Transverse colon (tissue), 4 donors: ENCODE measurements around the gene NR1H3. TPM values are rescaled to one million over a fixed set of nuclear protein-coding genes. Genes with fewer than 3 reads are reported as not detected.
"Not testable (repeated sequence)": the region's sequence is repeated elsewhere in the genome, so short reads cannot be mapped to it uniquely, and the experiment has no call there.

Experiments
- DNase-seq: peaks from one replicate; pipeline ENCODE4 v3.0.0-alpha.2; 2019
- H3K27ac ChIP-seq, 4 donors: fragments of 200-600 bp; sonication (generic); 2 replicates each; pipeline ENCODE4 v1.5.1; 2016 to 2018; ENCODE audit warnings: inconsistent platforms in 4 of 4
- H3K27me3 ChIP-seq: fragments of 200-600 bp; sonication (generic); 2 replicates; pipeline ENCODE4 v1.5.1; 2017; ENCODE audit warnings: inconsistent platforms
- H3K36me3 ChIP-seq, 4 donors: fragments of 200-600 bp; sonication (generic); 2 replicates each; pipeline ENCODE4 v1.5.1; 2017 to 2019; ENCODE audit warnings: inconsistent platforms in 4 of 4
- H3K4me1 ChIP-seq, 4 donors: fragments of 200-600 bp; sonication (generic); 2 replicates each; pipeline ENCODE4 v1.5.1; 2017 to 2020; ENCODE audit warnings: inconsistent platforms in 4 of 4
- H3K4me3 ChIP-seq, 4 donors: fragments of 200-600 bp; sonication (generic); 1 replicate in 1 of 4; 2 replicates in 3 of 4; pipeline versions ENCODE4 v1.5.1 to v1.6.1; 2017 to 2019; ENCODE audit warnings: inconsistent platforms in 4 of 4
- H3K9me3 ChIP-seq, 2 donors: fragments of 200-600 bp; sonication (generic); 2 replicates each; pipeline ENCODE4 v1.5.1; 2017 to 2019; ENCODE audit warnings: inconsistent platforms in 2 of 2
- EP300 ChIP-seq: sonication (generic); formaldehyde crosslinking; IDR thresholded peaks from one replicate; pipeline ENCODE4 v1.6.1; 2017; ENCODE audit warnings: antibody characterized with exemption, low read depth
- POLR2A ChIP-seq: fragments of 450-650 bp; IDR thresholded peaks from one replicate; pipeline ENCODE4 v1.6.1; 2016; ENCODE audit warnings: antibody characterized with exemption, mild to moderate bottlenecking, moderate library complexity
- POLR2AphosphoS5 ChIP-seq, 3 donors: sonication (generic); formaldehyde crosslinking; IDR thresholded peaks; one replicate each; pipeline ENCODE4 v1.6.1; 2016; ENCODE audit warnings: antibody characterized with exemption in 3 of 3
- WGBS, 2 donors: methylation state at CpG; one replicate each; pipeline ENCODE4 v1.1.5; 2018; ENCODE audit warnings: low coverage in 1 of 2; 5-methylcytosine and 5-hydroxymethylcytosine counted together
- in situ Hi-C, 4 donors: fragments of 200-750 bp; cut with MboI; loops; one replicate each; pipeline versions ENCODE4 v1.15.0 to v1.15.1; 2017; ENCODE audit warnings: low sequenced_read_pairs in 3 of 4, low pct_ligation_motif_present in 1 of 4, low pct_unique_long_range_greater_than_20kb in 1 of 4
- intact Hi-C: fragments of 100-400 bp; cut with DNase I; formaldehyde crosslinking; loops from one replicate; pipeline ENCODE4 v1.15.1; 2023; ENCODE audit warnings: low total_unique reads
- total RNA-seq, 4 donors: library from RNA; depleted of rRNA; stranded (reverse); fragments of >200 nt; gene quantifications; one replicate each; pipeline ENCODE4 v1.1.0, GENCODE V29; 2016
- TF ChIP-seq, protein P1 (sequence below), 5 experiments: fragments of 200-600 bp in 3 of 5; fragments of 450-650 bp in 2 of 5; sonication (generic) in 3 of 5; IDR thresholded peaks; 1 replicate in 2 of 5; 2 replicates in 3 of 5; pipeline ENCODE4 v1.5.1; 2016 to 2017; ENCODE audit warnings: antibody characterized with exemption in 5 of 5, inconsistent platforms in 3 of 5, mild to moderate bottlenecking in 2 of 5, moderate library complexity in 1 of 5

The NR1H3 gene
- total RNA-seq, 4 donors from 2014 or later = 28.7 to 124 (median 113) TPM

DNA sequence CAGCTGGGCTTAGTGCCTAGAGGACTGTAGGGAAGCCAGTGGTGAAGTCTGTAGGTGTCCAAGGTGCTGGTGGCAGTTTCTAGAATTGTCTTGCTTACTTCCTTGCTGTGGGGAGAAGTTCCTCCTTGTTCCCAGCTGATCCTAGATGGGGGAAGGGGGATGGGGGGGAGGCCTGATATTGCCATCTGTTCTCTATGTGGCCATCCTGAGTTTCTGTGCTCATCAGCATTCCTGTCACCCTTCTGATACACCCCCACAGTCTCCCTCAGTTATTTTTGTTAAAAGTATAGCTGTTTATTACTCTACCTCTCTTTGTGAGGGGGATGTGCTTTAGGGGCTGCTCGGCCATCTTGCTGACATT lies 48.7 kb downstream of the NR1H3 start:
- H3K27ac ChIP-seq = no peak overlapping the region
- intact Hi-C loops (no loop called here), in situ Hi-C loops (no loop called here)
- no peaks in the 10 kb centered on the region for H3K27me3 ChIP-seq
- TF ChIP-seq EP300 = no peak
- TF ChIP-seq, protein P1, sequence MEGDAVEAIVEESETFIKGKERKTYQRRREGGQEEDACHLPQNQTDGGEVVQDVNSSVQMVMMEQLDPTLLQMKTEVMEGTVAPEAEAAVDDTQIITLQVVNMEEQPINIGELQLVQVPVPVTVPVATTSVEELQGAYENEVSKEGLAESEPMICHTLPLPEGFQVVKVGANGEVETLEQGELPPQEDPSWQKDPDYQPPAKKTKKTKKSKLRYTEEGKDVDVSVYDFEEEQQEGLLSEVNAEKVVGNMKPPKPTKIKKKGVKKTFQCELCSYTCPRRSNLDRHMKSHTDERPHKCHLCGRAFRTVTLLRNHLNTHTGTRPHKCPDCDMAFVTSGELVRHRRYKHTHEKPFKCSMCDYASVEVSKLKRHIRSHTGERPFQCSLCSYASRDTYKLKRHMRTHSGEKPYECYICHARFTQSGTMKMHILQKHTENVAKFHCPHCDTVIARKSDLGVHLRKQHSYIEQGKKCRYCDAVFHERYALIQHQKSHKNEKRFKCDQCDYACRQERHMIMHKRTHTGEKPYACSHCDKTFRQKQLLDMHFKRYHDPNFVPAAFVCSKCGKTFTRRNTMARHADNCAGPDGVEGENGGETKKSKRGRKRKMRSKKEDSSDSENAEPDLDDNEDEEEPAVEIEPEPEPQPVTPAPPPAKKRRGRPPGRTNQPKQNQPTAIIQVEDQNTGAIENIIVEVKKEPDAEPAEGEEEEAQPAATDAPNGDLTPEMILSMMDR (IDR thresholded peaks at IDR 0.05) = no peak
- TF ChIP-seq POLR2AphosphoS5 (IDR thresholded peaks at IDR 0.05) = no peak
- no peak for TF ChIP-seq POLR2A
- no peak overlapping the region for H3K4me3 ChIP-seq
- 35 to 100% methylated on average over 1 of the region's 1 CpG for WGBS, 2 donors
- no peaks in the 10 kb centered on the region for H3K4me1 ChIP-seq
- DNase-seq = no peak
- peaks cover 0 to 84% (median 41%) of the 10 kb centered on the region in 4 donors for H3K36me3 ChIP-seq
- peaks cover 0 to 4% of the 10 kb centered on the region in 2 donors for H3K9me3 ChIP-seq

DNA sequence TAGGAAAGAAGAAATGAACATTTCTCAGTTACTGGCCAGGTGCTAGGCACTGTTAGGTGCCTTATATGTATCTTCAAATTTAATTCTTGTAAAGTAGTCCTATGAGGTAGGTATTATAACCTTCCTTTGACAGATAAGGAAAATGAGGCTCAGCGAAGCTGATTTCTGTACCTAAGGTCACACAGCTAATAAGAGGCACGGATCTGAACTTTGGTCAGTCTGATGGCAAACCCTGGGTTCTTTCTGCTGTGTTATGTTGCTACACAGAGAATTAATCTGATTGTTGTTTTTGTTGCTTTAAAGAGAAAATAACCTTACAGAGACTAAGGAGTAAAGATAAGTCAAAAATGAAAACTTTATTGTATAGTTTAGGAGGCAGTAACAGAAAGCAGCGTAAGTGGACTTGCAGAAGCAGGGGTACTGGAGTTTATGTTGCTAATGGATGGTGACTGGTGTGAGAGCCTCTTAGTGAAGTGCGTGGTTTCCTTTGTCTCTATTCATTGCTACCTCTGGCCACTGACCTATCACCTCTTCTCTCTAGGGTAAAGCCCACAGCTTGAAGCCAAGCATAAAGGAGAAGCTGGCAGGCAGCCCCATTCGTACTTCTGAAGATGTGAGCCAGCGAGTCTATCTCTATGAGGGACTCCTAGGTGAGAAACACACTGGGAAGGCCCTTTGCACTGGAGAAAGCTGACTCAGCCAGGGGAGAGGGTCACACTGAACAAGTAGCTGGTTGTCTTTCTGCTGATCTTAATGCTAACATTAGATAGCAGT lies 50.4 kb downstream of the NR1H3 start:
- Histone ChIP-seq H3K9me3 (no peaks in the 10 kb centered on the region), H3K4me1 (no peaks in the 10 kb centered on the region), H3K4me3 (no peak overlapping the region), H3K36me3 (peaks cover 0 to 84% (median 42%) of the 10 kb centered on the region in 4 donors), H3K27me3 (no peaks in the 10 kb centered on the region), H3K27ac (no peak overlapping the region)
- intact Hi-C loops = no loop called here
- no peak for DNase-seq
- WGBS, 2 donors = 92 to 100% methylated on average over 3 to 6 of the region's 6 CpGs
- in situ Hi-C loops = no loop called here
- TF ChIP-seq, protein P1 (IDR thresholded peaks at IDR 0.05) = no peak
- TF ChIP-seq POLR2AphosphoS5 (IDR thresholded peaks at IDR 0.05) (no peak), POLR2A (no peak), EP300 (no peak)

DNA sequence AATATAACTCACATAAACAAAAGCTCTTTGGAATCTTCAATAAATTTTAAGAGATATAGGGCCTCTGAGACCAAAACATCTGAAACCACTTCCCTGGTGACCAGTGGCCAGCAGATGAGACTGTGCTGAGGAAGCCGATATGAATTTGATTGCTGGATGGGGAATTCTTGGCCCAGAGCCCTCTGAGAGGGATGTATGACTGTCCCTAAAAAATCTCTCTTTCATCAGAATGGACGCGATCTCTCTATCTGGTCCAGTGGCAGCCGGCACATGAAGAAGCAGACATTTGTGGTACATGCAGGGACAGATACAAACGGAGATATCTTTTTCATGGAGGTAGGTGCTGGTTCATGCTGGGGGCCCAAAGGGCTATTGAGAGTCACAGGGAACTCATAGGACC lies 57.2 kb downstream of the NR1H3 start:
- DNase-seq = no peak
- no peak for TF ChIP-seq POLR2A
- peaks cover 0 to 77% (median 35%) of the 10 kb centered on the region in 4 donors for H3K36me3 ChIP-seq
- H3K4me3 ChIP-seq = no peak overlapping the region
- H3K9me3 ChIP-seq = no peaks in the 10 kb centered on the region
- intact Hi-C loops = no loop called here
- in situ Hi-C loops = no loop called here
- no peaks in the 10 kb centered on the region for H3K27me3 ChIP-seq
- no peak overlapping the region for H3K27ac ChIP-seq
- no peaks in the 10 kb centered on the region for H3K4me1 ChIP-seq
- 93 to 100% methylated on average over 1 to 5 of the region's 5 CpGs for WGBS, 2 donors

DNA sequence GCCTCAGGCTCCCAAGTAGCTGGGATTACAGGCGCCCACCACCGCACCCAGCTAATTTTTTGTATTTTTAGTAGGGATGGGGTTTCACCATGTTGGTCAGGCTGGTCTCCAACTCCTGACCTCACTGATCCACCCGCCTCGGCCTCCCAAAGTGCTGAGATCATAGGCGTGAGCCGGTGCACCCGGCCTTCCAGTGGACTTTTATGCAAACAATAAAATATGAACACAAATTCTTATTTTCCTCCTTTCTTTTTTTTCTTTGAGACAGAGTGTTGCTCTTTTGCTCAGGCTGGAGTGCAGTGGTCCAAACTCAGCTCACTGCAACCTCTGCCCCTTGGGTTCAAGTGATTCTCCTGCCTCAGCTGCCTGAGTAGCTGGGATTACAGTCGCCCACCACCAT lies 58.7 kb downstream of the NR1H3 start:
- DNase-seq, intact Hi-C loops, in situ Hi-C loops, H3K9me3 ChIP-seq, H3K4me3 ChIP-seq, H3K27ac ChIP-seq, H3K4me1 ChIP-seq, H3K27me3 ChIP-seq: not testable (repeated sequence)
- peaks cover 0 to 62% (median 28%) of the 10 kb centered on the region in 4 donors for H3K36me3 ChIP-seq
- whole genome bisulfite sequencing, 2 donors = 92 to 95% methylated on average over 8 of the region's 8 CpGs

DNA sequence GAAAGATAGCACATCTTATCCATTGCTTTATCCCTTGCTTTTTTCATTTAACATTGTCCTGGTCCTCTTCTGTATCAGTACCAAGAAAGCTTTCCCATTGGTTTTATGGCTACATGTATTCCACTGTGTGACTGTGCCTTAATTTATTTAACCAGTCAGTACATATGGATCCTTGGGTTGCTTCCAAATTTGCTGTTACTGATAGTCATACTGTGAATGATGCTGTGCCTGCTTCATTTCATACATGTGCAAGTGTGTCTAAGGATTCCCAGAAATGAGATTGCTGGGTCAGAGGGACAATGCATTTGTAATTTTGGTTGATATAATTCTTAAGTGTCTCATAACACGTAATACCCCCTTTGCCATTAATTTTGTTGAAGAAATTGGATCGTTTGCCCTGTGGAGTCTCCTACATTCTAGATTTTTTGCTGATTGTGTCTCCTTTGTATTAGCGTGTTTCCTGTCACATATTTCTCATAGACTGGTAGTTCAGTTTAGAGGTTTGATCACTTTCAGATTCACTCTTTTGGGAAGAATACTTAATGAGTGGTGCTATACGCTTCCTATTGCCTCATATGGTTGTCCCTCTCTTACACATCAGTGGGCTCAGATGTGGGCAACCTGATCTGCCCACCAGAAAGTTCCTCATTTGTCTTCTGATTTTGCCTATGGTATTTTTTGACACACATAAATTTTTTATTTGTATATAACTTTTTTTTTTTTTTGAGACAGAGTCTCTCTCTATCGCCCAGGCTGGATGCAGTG lies 59.5 kb downstream of the NR1H3 start:
- no peaks in the 10 kb centered on the region for H3K9me3 ChIP-seq
- 78 to 86% methylated on average over 5 of the region's 5 CpGs for WGBS, 2 donors
- no peak for DNase-seq
- H3K4me1 ChIP-seq = no peaks in the 10 kb centered on the region
- no peak for TF ChIP-seq POLR2A
- TF ChIP-seq, protein P1 (IDR thresholded peaks at IDR 0.05) = no peak
- peaks cover 0 to 60% (median 27%) of the 10 kb centered on the region in 4 donors for H3K36me3 ChIP-seq
- in situ Hi-C loops (no loop called here), intact Hi-C loops (no loop called here)
- no peak overlapping the region for H3K4me3 ChIP-seq
- no peak overlapping the region for H3K27ac ChIP-seq
- H3K27me3 ChIP-seq = no peaks in the 10 kb centered on the region
